SK-N-MC (cell line): ENCODE results near the gene MRPS23.

Source experiments
- EZH2 ChIP-seq: fragments of 200-600 bp; sonication (generic); IDR thresholded peaks from one replicate; pipeline ENCODE4 v1.6.1; 2017; ENCODE audit warnings: antibody characterized with exemption
- FOXP2 ChIP-seq: optimal IDR thresholded peaks from 2 replicates; pipeline ENCODE3; 2011; ENCODE audit warnings: mild to moderate bottlenecking, moderate library complexity; ENCODE audit not compliant: insufficient read depth; ENCODE audit errors: extremely low read length, control extremely low read depth
- POLR2AphosphoS5 ChIP-seq: IDR thresholded peaks from 2 replicates; pipeline ENCODE4 v1.6.1; 2012; ENCODE audit warnings: mild to moderate bottlenecking, low read depth, low read length, borderline replicate concordance

- TF ChIP-seq POLR2AphosphoS5 (no peak), EZH2 (no peak), FOXP2 (no peak)
Measured at GRCh38 chr17:57871863-57872262, 22.0 kb upstream of the MRPS23 start.
